ENCODE data around the gene MTF1.

Gene MTF1

GRCh38 chr1:37866491-37866890 is 7.1 kb upstream of the MTF1 start:
- no peak for DNase-seq

GRCh38 chr1:37865348-37866120 is 6.1 kb upstream of the MTF1 start:
- no peak for DNase-seq

GRCh38 chr1:37862330-37862729 is 2.9 kb upstream of the MTF1 start:
- no peak for DNase-seq

- no peak for DNase-seq
Observed at GRCh38 chr1:37861151-37861550, 1.8 kb upstream of the MTF1 start.

GRCh38 chr1:37860346-37860666 is 914 bp upstream of the MTF1 start:
- DNase-seq, result no peak

GRCh38 chr1:37858931-37859506 is 373 bp downstream of the MTF1 start:
- DNase-seq, result no peak

- DNase-seq, result no peak
Observed at GRCh38 chr1:37854406-37854805, 5.0 kb downstream of the MTF1 start.

- no peak for DNase-seq
Observed at GRCh38 chr1:37853157-37853556, 6.2 kb downstream of the MTF1 start.

GRCh38 chr1:37851782-37852210 is 7.6 kb downstream of the MTF1 start:
- DNase-seq, result no peak

- DNase-seq, result no peak
Observed at GRCh38 chr1:37851262-37851661, 8.1 kb downstream of the MTF1 start.

GRCh38 chr1:37850352-37850955 is 8.9 kb downstream of the MTF1 start:
- DNase-seq, result no peak

GRCh38 chr1:37849480-37849879 is 9.9 kb downstream of the MTF1 start:
- no peak for DNase-seq

GRCh38 chr1:37846647-37847339 is 12.6 kb downstream of the MTF1 start:
- no peak for DNase-seq

GRCh38 chr1:37845786-37846185 is 13.6 kb downstream of the MTF1 start:
- no peak for DNase-seq

- DNase-seq, result no peak
Observed at GRCh38 chr1:37845049-37845646, 14.2 kb downstream of the MTF1 start.

- DNase-seq, result no peak
Observed at GRCh38 chr1:37844536-37844935, 14.9 kb downstream of the MTF1 start.

GRCh38 chr1:37841652-37842051 is 17.7 kb downstream of the MTF1 start:
- no peak for DNase-seq

- DNase-seq, result no peak
Observed at GRCh38 chr1:37840711-37841110, 18.7 kb downstream of the MTF1 start.

- no peak for DNase-seq
Observed at GRCh38 chr1:37839676-37840075, 19.7 kb downstream of the MTF1 start.

- no peak for DNase-seq
Observed at GRCh38 chr1:37836788-37837187, 22.6 kb downstream of the MTF1 start.

GRCh38 chr1:37831809-37832208 is 27.6 kb downstream of the MTF1 start:
- DNase-seq, result no peak

GRCh38 chr1:37831109-37831508 is 28.3 kb downstream of the MTF1 start:
- DNase-seq, result no peak

- DNase-seq, result no peak
Observed at GRCh38 chr1:37828410-37829074, 30.9 kb downstream of the MTF1 start.
